Measurements from ENCODE around the gene EPSTI1. TPM values are rescaled to one million over a fixed set of nuclear protein-coding genes. Genes with fewer than 3 reads are reported as not detected.
"Not testable (repeated sequence)": the region's sequence is repeated elsewhere in the genome, so short reads cannot be mapped to it uniquely, and the experiment has no call there.

EPSTI1 gene, protein sequence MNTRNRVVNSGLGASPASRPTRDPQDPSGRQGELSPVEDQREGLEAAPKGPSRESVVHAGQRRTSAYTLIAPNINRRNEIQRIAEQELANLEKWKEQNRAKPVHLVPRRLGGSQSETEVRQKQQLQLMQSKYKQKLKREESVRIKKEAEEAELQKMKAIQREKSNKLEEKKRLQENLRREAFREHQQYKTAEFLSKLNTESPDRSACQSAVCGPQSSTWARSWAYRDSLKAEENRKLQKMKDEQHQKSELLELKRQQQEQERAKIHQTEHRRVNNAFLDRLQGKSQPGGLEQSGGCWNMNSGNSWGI
- polyA plus RNA-seq (2013, experiment 1 of 2), result 0.18 TPM
- 0.30 TPM for polyA plus RNA-seq (2013, experiment 2 of 2)

DNA sequence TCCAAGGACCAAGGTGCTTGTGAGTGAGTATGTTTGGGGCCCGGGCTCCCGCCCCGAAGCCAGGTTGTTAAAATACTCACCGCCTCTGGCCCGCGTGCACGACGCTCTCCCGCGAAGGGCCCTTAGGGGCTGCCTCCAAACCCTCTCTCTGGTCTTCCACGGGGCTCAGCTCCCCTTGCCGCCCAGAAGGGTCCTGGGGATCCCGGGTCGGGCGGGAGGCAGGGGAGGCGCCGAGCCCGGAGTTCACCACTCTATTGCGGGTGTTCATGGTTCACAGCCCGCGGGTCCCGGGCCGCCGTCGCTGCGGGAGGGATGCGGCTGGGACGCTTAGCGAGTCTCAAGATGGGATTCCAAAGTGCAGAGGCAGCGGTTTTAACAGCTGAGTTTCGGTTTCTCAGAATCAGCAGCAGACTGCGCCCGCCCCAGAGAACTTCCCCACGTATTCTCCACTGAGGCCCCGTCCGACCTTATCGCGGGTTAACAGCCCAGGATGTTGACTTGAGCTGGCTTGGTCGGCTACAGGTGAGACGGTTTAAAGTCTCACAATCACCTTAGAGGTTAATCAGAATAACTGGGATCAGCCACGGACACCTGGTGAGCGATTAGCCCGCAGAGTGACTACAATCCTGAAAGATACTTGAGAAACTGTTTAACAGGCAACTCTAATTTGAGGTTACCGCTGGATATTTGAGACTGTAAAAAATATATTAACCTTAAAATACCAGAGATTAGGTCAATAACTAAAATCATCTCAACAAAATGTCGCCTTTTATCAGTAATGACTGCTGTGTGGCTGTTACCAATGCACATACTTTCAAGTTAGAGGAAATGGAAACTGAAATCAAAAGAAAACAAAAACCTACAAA lies at the start of gene EPSTI1:
TSS of gene EPSTI1 (minus strand) at position 344 of the 866 bp plus-strand sequence. CDS start at position 268, 76 bp downstream.
- H3K79me1 ChIP-seq (ENCODE audit: low read depth, low read length), result no peaks in the 10 kb centered on the region
- peak within 1 kb of the TSS; percentile 88 for H3K18ac ChIP-seq (ENCODE audit: low read length)
- no peaks in the 10 kb centered on the region for H3K36me3 ChIP-seq (replicated peaks in 1 of 2; ENCODE audit: control insufficient read depth in 2 of 2, insufficient read depth in 2 of 2, low read length in 2 of 2)
- no peak within 1 kb of the TSS for H2BK5ac ChIP-seq (ENCODE audit: low read length)
- DNase-seq (ENCODE audit: low spot score), result peak; percentile 31
- peak within 1 kb of the TSS; percentile 24 for H4K91ac ChIP-seq (ENCODE audit: low read depth, low read length, poor library complexity)
- peaks cover 0 to 1% of the 10 kb centered on the region in 2 donors for H3K4me1 ChIP-seq (ENCODE audit: control insufficient read depth in 2 of 2, insufficient read depth in 1 of 2, low read depth in 1 of 2, low read length in 2 of 2)
- H3K4me3 ChIP-seq (ENCODE audit: low read length in 2 of 2), result peak within 1 kb of the TSS; percentile 6 to 68
- peak within 1 kb of the TSS; percentile 81 for H2AFZ ChIP-seq (ENCODE audit: low read length)
- peak within 1 kb of the TSS; percentile 92 for H3K4ac ChIP-seq (ENCODE audit: low read length)
- H2BK12ac ChIP-seq (ENCODE audit: low read length), result no peak within 1 kb of the TSS
- no peak within 1 kb of the TSS for H3K14ac ChIP-seq (ENCODE audit: low read length)
- H2AK5ac ChIP-seq (ENCODE audit: low read depth, low read length), result no peak within 1 kb of the TSS
- H3K23ac ChIP-seq (ENCODE audit: low read depth, low read length, poor library complexity), result peak within 1 kb of the TSS; percentile 75
- no peak within 1 kb of the TSS for H3K27ac ChIP-seq (replicated peaks; ENCODE audit: low read length)
- WGBS, 2 donors (ENCODE audit: extremely low coverage in 2 of 2, insufficient read length in 2 of 2, insufficient replicate concordance in 1 of 2), result no CpG with 5 or more reads among the region's 45 CpGs
- no peak within 1 kb of the TSS for H4K8ac ChIP-seq (ENCODE audit: low read depth, low read length)
- peak within 1 kb of the TSS; percentile 61 for H2BK120ac ChIP-seq (ENCODE audit: low read depth, low read length)
- H2BK15ac ChIP-seq (ENCODE audit: low read length), result peak within 1 kb of the TSS; percentile 75
- peak within 1 kb of the TSS; percentile 63 for H3K4me2 ChIP-seq (ENCODE audit: insufficient read depth, low read length, poor library complexity, severe bottlenecking)
- peaks cover 0 to 25% (median 9%) of the 10 kb centered on the region in 3 experiments for H3K27me3 ChIP-seq (ENCODE audit: control insufficient read depth in 3 of 3, insufficient read depth in 3 of 3, low read depth in 1 of 3, low read length in 3 of 3)
- no peak within 1 kb of the TSS for H3K9ac ChIP-seq (ENCODE audit: low read depth, low read length, poor library complexity)
- no peaks in the 10 kb centered on the region for H3K9me3 ChIP-seq (replicated peaks in 1 of 2; ENCODE audit: control insufficient read depth in 2 of 2, insufficient read depth in 1 of 2, low read depth in 1 of 2, low read length in 2 of 2)

DNA sequence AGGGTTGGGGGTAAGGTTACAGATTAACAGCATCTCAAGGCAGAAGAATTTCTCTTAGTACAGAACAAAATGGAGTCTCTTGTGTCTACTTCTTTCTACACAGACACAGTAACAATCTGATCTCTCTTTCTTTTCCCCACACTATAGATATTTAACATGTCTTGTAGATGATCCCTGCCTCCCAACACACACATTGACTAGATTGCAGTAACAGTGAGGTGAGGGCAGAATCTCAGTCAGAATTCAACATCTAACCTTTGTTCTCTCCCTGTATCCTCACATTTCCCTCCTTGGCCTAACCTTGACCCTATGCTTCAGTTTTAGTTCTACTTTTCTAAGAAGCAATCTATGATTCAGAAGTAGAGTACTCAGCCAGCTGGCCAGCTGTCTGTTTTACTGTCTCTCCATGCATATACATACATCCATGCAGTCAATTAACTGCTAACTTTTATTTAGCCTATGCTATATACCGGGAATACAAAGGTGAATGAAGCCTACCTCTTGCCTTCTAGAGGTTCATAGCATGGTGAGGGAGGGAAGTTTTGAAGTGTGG lies 49.4 kb upstream of the EPSTI1 start:
- no peaks in the 10 kb centered on the region for H3K9me3 ChIP-seq (replicated peaks in 1 of 2; ENCODE audit: control insufficient read depth in 2 of 2, insufficient read depth in 1 of 2, low read depth in 1 of 2, low read length in 2 of 2)
- no peak overlapping the region for H3K9ac ChIP-seq (ENCODE audit: low read depth, low read length, poor library complexity)
- no peak overlapping the region for H3K23ac ChIP-seq (ENCODE audit: low read depth, low read length, poor library complexity)
- H2BK120ac ChIP-seq (ENCODE audit: low read depth, low read length), result no peak overlapping the region
- H3K79me1 ChIP-seq (ENCODE audit: low read depth, low read length), result no peaks in the 10 kb centered on the region
- no peak overlapping the region for H2BK15ac ChIP-seq (ENCODE audit: low read length)
- H3K27ac ChIP-seq (replicated peaks; ENCODE audit: low read length), result no peak overlapping the region
- no peaks in the 10 kb centered on the region for H3K27me3 ChIP-seq (ENCODE audit: control insufficient read depth in 3 of 3, insufficient read depth in 3 of 3, low read depth in 1 of 3, low read length in 3 of 3)
- H3K4me1 ChIP-seq (ENCODE audit: control insufficient read depth in 2 of 2, insufficient read depth in 1 of 2, low read depth in 1 of 2, low read length in 2 of 2), result peaks cover 0 to 2% of the 10 kb centered on the region in 2 donors
- no peak overlapping the region for H4K8ac ChIP-seq (ENCODE audit: low read depth, low read length)
- H3K14ac ChIP-seq (ENCODE audit: low read length), result no peak overlapping the region
- H3K4ac ChIP-seq (ENCODE audit: low read length), result no peak overlapping the region
- no peak overlapping the region for H3K4me2 ChIP-seq (ENCODE audit: insufficient read depth, low read length, poor library complexity, severe bottlenecking)
- no peak overlapping the region for H2AK5ac ChIP-seq (ENCODE audit: low read depth, low read length)
- no peak overlapping the region for H2BK5ac ChIP-seq (ENCODE audit: low read length)
- no peak overlapping the region for H2AFZ ChIP-seq (ENCODE audit: low read length)
- H3K36me3 ChIP-seq (replicated peaks in 1 of 2; ENCODE audit: control insufficient read depth in 2 of 2, insufficient read depth in 2 of 2, low read length in 2 of 2), result no peaks in the 10 kb centered on the region
- no peak for DNase-seq (ENCODE audit: low spot score)
- no CpG with 5 or more reads among the region's 1 CpG for WGBS, 2 donors (ENCODE audit: extremely low coverage in 2 of 2, insufficient read length in 2 of 2, insufficient replicate concordance in 1 of 2)
- no peak overlapping the region for H3K4me3 ChIP-seq (ENCODE audit: low read length in 2 of 2)
- no peak overlapping the region for H4K91ac ChIP-seq (ENCODE audit: low read depth, low read length, poor library complexity)
- no peak overlapping the region for H3K18ac ChIP-seq (ENCODE audit: low read length)
- H2BK12ac ChIP-seq (ENCODE audit: low read length), result no peak overlapping the region

DNA sequence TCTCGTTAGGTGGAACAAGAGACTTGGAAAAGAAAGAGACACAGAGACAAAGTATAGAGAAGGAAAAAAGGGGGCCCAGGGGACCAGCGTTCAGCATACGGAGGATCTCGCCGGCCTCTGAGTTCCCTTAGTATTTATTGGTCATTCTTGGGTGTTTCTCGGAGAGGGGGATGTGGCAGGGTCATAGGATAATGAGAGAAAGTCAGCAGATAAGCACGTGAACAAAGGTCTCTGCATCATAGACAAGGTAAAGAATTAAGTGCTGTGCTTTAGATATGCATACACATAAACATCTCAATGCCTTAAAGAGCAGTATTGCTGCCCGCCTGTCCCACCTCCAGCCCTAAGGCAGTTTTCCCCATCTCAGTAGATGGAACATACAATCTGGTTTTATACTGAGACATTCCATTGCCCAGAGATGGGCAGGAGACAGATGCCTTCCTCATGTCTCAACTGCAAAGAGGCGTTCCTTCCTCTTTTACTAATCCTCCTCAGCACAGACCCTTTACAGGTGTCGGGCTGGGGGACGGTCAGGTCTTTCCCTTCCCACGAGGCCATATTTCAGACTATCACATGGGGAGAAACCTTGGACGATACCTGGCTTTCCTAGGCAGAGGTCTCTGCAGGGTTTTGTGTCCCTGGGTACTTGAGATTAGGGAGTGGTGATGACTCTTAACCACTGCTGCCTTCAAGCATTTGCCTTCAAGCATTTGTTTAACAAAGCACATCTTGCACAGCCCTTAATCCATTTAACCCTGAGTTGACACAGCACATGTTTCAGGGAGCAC lies 48.7 kb upstream of the EPSTI1 start:
- not testable (repeated sequence) for H3K9me3 ChIP-seq (replicated peaks in 1 of 2; ENCODE audit: control insufficient read depth in 2 of 2, insufficient read depth in 1 of 2, low read depth in 1 of 2, low read length in 2 of 2); H2BK120ac ChIP-seq (ENCODE audit: low read depth, low read length); H3K27ac ChIP-seq (replicated peaks; ENCODE audit: low read length); H3K4me3 ChIP-seq (ENCODE audit: low read length in 2 of 2); H2BK5ac ChIP-seq (ENCODE audit: low read length); H3K4me1 ChIP-seq (ENCODE audit: control insufficient read depth in 2 of 2, insufficient read depth in 1 of 2, low read depth in 1 of 2, low read length in 2 of 2); H2BK15ac ChIP-seq (ENCODE audit: low read length); H3K18ac ChIP-seq (ENCODE audit: low read length); H3K27me3 ChIP-seq (ENCODE audit: control insufficient read depth in 3 of 3, insufficient read depth in 3 of 3, low read depth in 1 of 3, low read length in 3 of 3); H4K8ac ChIP-seq (ENCODE audit: low read depth, low read length); H3K9ac ChIP-seq (ENCODE audit: low read depth, low read length, poor library complexity); H3K36me3 ChIP-seq (replicated peaks in 1 of 2; ENCODE audit: control insufficient read depth in 2 of 2, insufficient read depth in 2 of 2, low read length in 2 of 2); H3K4ac ChIP-seq (ENCODE audit: low read length); H2BK12ac ChIP-seq (ENCODE audit: low read length); DNase-seq (ENCODE audit: low spot score); H3K14ac ChIP-seq (ENCODE audit: low read length); H3K79me1 ChIP-seq (ENCODE audit: low read depth, low read length); H2AFZ ChIP-seq (ENCODE audit: low read length); H3K23ac ChIP-seq (ENCODE audit: low read depth, low read length, poor library complexity); H4K91ac ChIP-seq (ENCODE audit: low read depth, low read length, poor library complexity); H2AK5ac ChIP-seq (ENCODE audit: low read depth, low read length); H3K4me2 ChIP-seq (ENCODE audit: insufficient read depth, low read length, poor library complexity, severe bottlenecking)
- WGBS, 2 donors (ENCODE audit: extremely low coverage in 2 of 2, insufficient read length in 2 of 2, insufficient replicate concordance in 1 of 2), result no CpG with 5 or more reads among the region's 13 CpGs
